Measurements from ENCODE around the gene SIDT1.

GRCh38 chr3:113536627-113537101, 4.3 kb downstream of the SIDT1 start:
- TF ChIP-seq EZH2phosphoT487 (IDR thresholded peaks at IDR 0.05): no peak
- TF ChIP-seq, protein P1, sequence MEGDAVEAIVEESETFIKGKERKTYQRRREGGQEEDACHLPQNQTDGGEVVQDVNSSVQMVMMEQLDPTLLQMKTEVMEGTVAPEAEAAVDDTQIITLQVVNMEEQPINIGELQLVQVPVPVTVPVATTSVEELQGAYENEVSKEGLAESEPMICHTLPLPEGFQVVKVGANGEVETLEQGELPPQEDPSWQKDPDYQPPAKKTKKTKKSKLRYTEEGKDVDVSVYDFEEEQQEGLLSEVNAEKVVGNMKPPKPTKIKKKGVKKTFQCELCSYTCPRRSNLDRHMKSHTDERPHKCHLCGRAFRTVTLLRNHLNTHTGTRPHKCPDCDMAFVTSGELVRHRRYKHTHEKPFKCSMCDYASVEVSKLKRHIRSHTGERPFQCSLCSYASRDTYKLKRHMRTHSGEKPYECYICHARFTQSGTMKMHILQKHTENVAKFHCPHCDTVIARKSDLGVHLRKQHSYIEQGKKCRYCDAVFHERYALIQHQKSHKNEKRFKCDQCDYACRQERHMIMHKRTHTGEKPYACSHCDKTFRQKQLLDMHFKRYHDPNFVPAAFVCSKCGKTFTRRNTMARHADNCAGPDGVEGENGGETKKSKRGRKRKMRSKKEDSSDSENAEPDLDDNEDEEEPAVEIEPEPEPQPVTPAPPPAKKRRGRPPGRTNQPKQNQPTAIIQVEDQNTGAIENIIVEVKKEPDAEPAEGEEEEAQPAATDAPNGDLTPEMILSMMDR (IDR thresholded peaks at IDR 0.05): no peak

Data from neural progenitor cell (in vitro differentiated cells).